HepG2 (cell line): ENCODE measurements around the gene SSU72. TPM values are rescaled to one million over a fixed set of nuclear protein-coding genes. Genes with fewer than 3 reads are reported as not detected.
"Not testable (repeated sequence)": the region's sequence is repeated elsewhere in the genome, so short reads cannot be mapped to it uniquely, and the experiment has no call there.

Source experiments
- ATAC-seq: fragments of 200-7000 bp; cut with Tn5 transposase; 3 replicates; pipeline ENCODE4 v1.9.1; 2020; ENCODE audit warnings: mild to moderate bottlenecking, moderate library complexity
- BruUV-seq: library from RNA; stranded (reverse); fragments of 400-500 nt; replicated peaks from 2 replicates; lab custom pipeline; 2021; lab: Mats Ljungman, UMichigan
- CTCF ChIA-PET: fragments of 300-600 bp; formaldehyde crosslinking; extraction: SDS; loops from one replicate; lab custom pipeline; 2021; ENCODE audit warnings: low total read pairs, inconsistent platforms, low intra/inter-chr PET ratio; lab: Yijun Ruan, JAX
- POLR2A ChIA-PET: fragments of 350-600 bp; sonication (Branson Sonifier 250); formaldehyde crosslinking; loops from one replicate; lab custom pipeline; 2020; ENCODE audit warnings: antibody characterized with exemption, inconsistent platforms; lab: Yijun Ruan, JAX
- DNase-seq: peaks from one replicate; pipeline ENCODE4 v3.0.0-alpha.2; 2015; ENCODE audit warnings: low spot score
- FAIRE-seq: peaks from 3 replicates; lab custom pipeline; 2011; peaks lifted over from hg19 to GRCh38; lab: Jason Lieb, UNC
- H2AFZ ChIP-seq: one replicate; pipeline ENCODE4 v1.6.1; 2011; ENCODE audit warnings: low read length, inconsistent platforms
- H3K27ac ChIP-seq: fragments of 300-600 bp; 3 replicates; pipeline ENCODE4 v1.8.0; 2011; ENCODE audit warnings: mixed run types, mild to moderate bottlenecking, mixed read lengths, low read length, inconsistent platforms; ENCODE audit not compliant: insufficient read depth; ENCODE audit errors: extremely low read length
- H3K27me3 ChIP-seq, 2 experiments: fragments of 200-600 bp in 1 of 2; 2 replicates in 1 of 2; 3 replicates in 1 of 2; pipeline versions ENCODE4 v1.6.0 to v1.8.0; 2011; ENCODE audit warnings: low read length in 2 of 2, mild to moderate bottlenecking in 2 of 2, moderate library complexity in 2 of 2, inconsistent platforms in 1 of 2; ENCODE audit not compliant: insufficient read depth in 2 of 2, control insufficient read depth in 1 of 2
- H3K36me3 ChIP-seq, 2 experiments: fragments of 200-600 bp in 1 of 2; replicated peaks in 1 of 2; 2 replicates in 1 of 2; 3 replicates in 1 of 2; pipeline versions ENCODE4 v1.5.1 to v1.8.0; 2011; ENCODE audit warnings: low read length in 2 of 2, inconsistent platforms in 1 of 2; ENCODE audit not compliant: insufficient read depth in 2 of 2, control insufficient read depth in 1 of 2
- H3K4me1 ChIP-seq: 2 replicates; pipeline ENCODE4 v1.5.1; 2012; ENCODE audit warnings: low read length, inconsistent platforms; ENCODE audit not compliant: insufficient read depth
- H3K4me2 ChIP-seq: 2 replicates; pipeline ENCODE4 v1.6.0; 2011; ENCODE audit warnings: low read depth, low read length, inconsistent platforms
- H3K4me3 ChIP-seq, 3 experiments: fragments of 200-600 bp in 1 of 3; sonication (generic), shearing (Covaris generic) in 1 of 3; replicated peaks in 1 of 3; 2 replicates each; pipeline ENCODE4 v1.5.1; 2011 to 2016; ENCODE audit warnings: low read length in 3 of 3, inconsistent platforms in 2 of 3, low read depth in 2 of 3, mild to moderate bottlenecking in 2 of 3, control low read depth in 1 of 3, mixed read lengths in 1 of 3; ENCODE audit not compliant: insufficient read depth in 1 of 3
- H3K79me2 ChIP-seq: one replicate; pipeline ENCODE4 v1.6.1; 2011; ENCODE audit warnings: low read length, inconsistent platforms; ENCODE audit not compliant: insufficient read depth
- H3K9ac ChIP-seq: 2 replicates; pipeline ENCODE4 v1.6.0; 2011; ENCODE audit warnings: mild to moderate bottlenecking, low read depth, low read length, inconsistent platforms; ENCODE audit not compliant: insufficient read depth
- H3K9me3 ChIP-seq: 2 replicates; pipeline ENCODE4 v1.5.1; 2012; ENCODE audit warnings: mild to moderate bottlenecking, low read length
- H4K20me1 ChIP-seq: 2 replicates; pipeline ENCODE4 v1.6.0; 2011; ENCODE audit warnings: inconsistent platforms, mild to moderate bottlenecking, low read length, moderate library complexity; ENCODE audit not compliant: insufficient read depth
- HNRNPL ChIP-seq: fragments of 200-400 bp; formaldehyde crosslinking; IDR thresholded peaks from 2 replicates; pipeline ENCODE4 v1.6.1; 2017; ENCODE audit warnings: mild to moderate bottlenecking, low read depth, low read length
- RBFOX2 ChIP-seq: fragments of 200-400 bp; formaldehyde crosslinking; IDR thresholded peaks from 2 replicates; pipeline ENCODE4 v1.6.1; 2017; ENCODE audit warnings: low read depth, mild to moderate bottlenecking, low read length
- WGBS: methylation state at CpG from one replicate; pipeline ENCODE4 v1.1.6; 2017; ENCODE audit warnings: low lambda C conversion rate; 5-methylcytosine and 5-hydroxymethylcytosine counted together
- in situ Hi-C: cut with HindIII; loops from 2 replicates; pipeline ENCODE4 v1.10.0; 2017; ENCODE audit warnings: low pct_unique_long_range_greater_than_20kb; ENCODE audit not compliant: extremely low pct_ligation_motif_present
- intact Hi-C: fragments of 100-400 bp; cut with micrococcal nuclease; formaldehyde crosslinking; loops from one replicate; pipeline ENCODE4 v1.10.0; 2022; ENCODE audit not compliant: unreplicated experiment
- polyA plus RNA-seq, 8 experiments: library from polyadenylated mRNA; depleted of rRNA in 3 of 8; stranded (reverse) in 7 of 8; unstranded in 1 of 8; fragments of >200 nt; fragmentation: Illumina TruSeq in 4 of 8; extraction: Trizol in 4 of 8; gene quantifications; 2 replicates each; pipeline versions ENCODE4 v1.2.1 to v1.2.3, GENCODE V29; 2011 to 2016; ENCODE audit warnings: low read depth in 4 of 8, missing spikeins in 1 of 8, mixed read lengths in 1 of 8; ENCODE audit not compliant: insufficient read depth in 1 of 8
- total RNA-seq, 5 experiments: library from RNA; depleted of rRNA; stranded (reverse); fragments of >200 nt; fragmentation: Illumina TruSeq; extraction: Trizol; gene quantifications; 2 replicates each; pipeline ENCODE4 v1.2.3, GENCODE V29; 2016; ENCODE audit warnings: low read depth in 1 of 5

Gene SSU72
- total and polyA plus RNA-seq, 2 of the 13 experiments (the other 11 are each of a cell fraction or from before 2014, with no cell fraction given) = 42.8 to 67.1 TPM

DNA sequence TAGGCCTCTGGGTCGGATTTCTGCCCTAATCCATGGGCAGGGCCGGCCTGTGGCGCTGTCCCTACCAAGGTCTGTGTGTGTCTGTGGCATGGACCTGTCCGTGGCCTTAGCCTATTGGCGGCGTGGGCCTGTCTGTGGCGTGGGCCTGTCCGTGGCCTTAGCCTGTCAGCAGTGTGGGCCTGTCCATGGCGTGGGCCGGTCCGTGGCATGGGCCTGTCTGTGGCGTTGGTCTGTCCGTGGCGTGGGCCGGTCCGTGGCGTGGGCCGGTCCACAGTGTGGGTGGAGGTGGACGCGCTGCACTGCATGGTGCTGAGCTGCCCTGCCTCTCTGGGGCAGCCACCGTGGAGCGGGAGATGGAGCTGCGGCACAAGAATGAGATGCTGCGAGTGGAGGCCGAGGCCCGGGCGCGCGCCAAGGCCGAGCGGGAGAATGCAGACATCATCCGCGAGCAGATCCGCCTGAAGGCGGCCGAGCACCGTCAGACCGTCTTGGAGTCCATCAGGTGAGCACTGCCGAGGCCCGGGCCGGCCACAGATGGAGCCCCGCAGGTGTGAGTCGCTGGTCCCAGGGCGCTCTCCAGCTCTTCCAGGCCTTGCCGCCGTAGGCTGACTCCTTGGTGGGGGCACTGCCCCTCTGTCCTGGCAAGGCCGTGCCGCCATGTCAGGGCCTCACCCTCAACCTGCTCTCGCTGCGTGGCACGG, 54.7 kb downstream of the SSU72 start:
- not testable (repeated sequence) for FAIRE-seq, H3K79me2 ChIP-seq, H3K27ac ChIP-seq
- 0 out of 2 replicates have a peak, but pooled peaks have one; percentile 29 for TF ChIP-seq RBFOX2
- TF ChIP-seq, all 625 proteins: peak for 1; not testable (repeated sequence) for 624
- H3K4me2 ChIP-seq, DNase-seq, H3K4me1 ChIP-seq, intact Hi-C loops, POLR2A ChIA-PET, H4K20me1 ChIP-seq, H3K27me3 ChIP-seq, ATAC-seq, in situ Hi-C loops, CTCF ChIA-PET, H3K4me3 ChIP-seq, H2AFZ ChIP-seq, BruUV-seq, H3K9me3 ChIP-seq, H3K9ac ChIP-seq: not testable (repeated sequence)
- WGBS = 99% methylated on average over 21 of the region's 51 CpGs
- H3K36me3 ChIP-seq = peaks cover 11 to 33% of the 10 kb centered on the region in 2 experiments; a peak in 4 of 5 replicates

- H3K27ac ChIP-seq, H4K20me1 ChIP-seq, H2AFZ ChIP-seq, ATAC-seq, CTCF ChIA-PET, H3K9ac ChIP-seq, POLR2A ChIA-PET, H3K4me2 ChIP-seq, H3K4me3 ChIP-seq, H3K27me3 ChIP-seq, FAIRE-seq, in situ Hi-C loops, H3K9me3 ChIP-seq, intact Hi-C loops, DNase-seq, H3K4me1 ChIP-seq, BruUV-seq: not testable (repeated sequence)
- H3K79me2 ChIP-seq = peaks cover 10% of the 10 kb centered on the region
- 0 out of 2 replicates have a peak, but pooled peaks have one; percentile 60 for TF ChIP-seq HNRNPL
- H3K36me3 ChIP-seq = peaks cover 9 to 32% of the 10 kb centered on the region in 2 experiments; a peak in 4 of 5 replicates
- WGBS = 99% methylated on average over 18 of the region's 19 CpGs
These were observed 56.0 kb downstream of the SSU72 start for GRCh38 chr1:1518621-1519007.
